NB4 (cell line): ENCODE measurements around the gene PLA2G4A.

Experiments
- CTCF ChIP-seq: IDR thresholded peaks from one replicate; pipeline ENCODE4 v1.5.1; 2012; ENCODE audit warnings: low read depth, low read length
- TF ChIP-seq, protein P1 (sequence below): IDR thresholded peaks from 2 replicates; pipeline ENCODE4 v1.6.1; 2011; ENCODE audit warnings: low read depth, low read length

- TF ChIP-seq CTCF, result no peak
- TF ChIP-seq, protein P1, sequence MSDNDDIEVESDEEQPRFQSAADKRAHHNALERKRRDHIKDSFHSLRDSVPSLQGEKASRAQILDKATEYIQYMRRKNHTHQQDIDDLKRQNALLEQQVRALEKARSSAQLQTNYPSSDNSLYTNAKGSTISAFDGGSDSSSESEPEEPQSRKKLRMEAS, result no peak
Observed at GRCh38 chr1:186937016-186937670, 108.4 kb downstream of the PLA2G4A start.
